HepG2 (cell line): Measurements from ENCODE around the gene P2RY6. TPM values are rescaled to one million over a fixed set of nuclear protein-coding genes. Genes with fewer than 3 reads are reported as not detected.

Source experiments
- HDAC1 ChIP-seq: sonication (generic); formaldehyde crosslinking; IDR thresholded peaks from 2 replicates; pipeline ENCODE4 v1.5.1; 2020; ENCODE audit warnings: mild to moderate bottlenecking, missing genetic modification reagents
- JARID2 ChIP-seq: sonication (generic); formaldehyde crosslinking; IDR thresholded peaks from 2 replicates; pipeline ENCODE4 v1.8.1; 2023; ENCODE audit warnings: missing genetic modification reagents, inconsistent platforms; ENCODE audit not compliant: insufficient replicate concordance
- KAT8 ChIP-seq: IDR thresholded peaks from 2 replicates; pipeline ENCODE4 v1.6.1; 2016; ENCODE audit warnings: missing genetic modification reagents, missing compliant biosample characterization
- KLF12 ChIP-seq: sonication (generic); formaldehyde crosslinking; IDR thresholded peaks from 2 replicates; pipeline ENCODE4 v1.4.0; 2020; ENCODE audit warnings: missing genetic modification reagents, borderline replicate concordance
- KLF13 ChIP-seq: sonication (generic); formaldehyde crosslinking; IDR thresholded peaks from 2 replicates; pipeline ENCODE4 v1.4.0; 2020; ENCODE audit warnings: mild to moderate bottlenecking, missing genetic modification reagents
- MAFG ChIP-seq: sonication (generic); formaldehyde crosslinking; IDR thresholded peaks from 2 replicates; pipeline ENCODE4 v1.5.1; 2020; ENCODE audit warnings: mild to moderate bottlenecking, missing genetic modification reagents
- TAF1 ChIP-seq: sonication (generic); formaldehyde crosslinking; IDR thresholded peaks from 2 replicates; pipeline ENCODE4 v1.4.0; 2020; ENCODE audit warnings: missing genetic modification reagents
- THRA ChIP-seq: sonication (generic); formaldehyde crosslinking; IDR thresholded peaks from 2 replicates; pipeline ENCODE4 v1.4.0; 2020; ENCODE audit warnings: missing genetic modification reagents, borderline replicate concordance
- TOPORS ChIP-seq: sonication (generic); formaldehyde crosslinking; IDR thresholded peaks from 2 replicates; pipeline ENCODE4 v1.8.0; 2023; ENCODE audit warnings: mild to moderate bottlenecking, missing genetic modification reagents
- ZFP62 ChIP-seq: sonication (generic); formaldehyde crosslinking; IDR thresholded peaks from 2 replicates; pipeline ENCODE4 v1.4.0; 2020; ENCODE audit warnings: missing genetic modification reagents
- ZHX2 ChIP-seq, 2 experiments: sonication (generic) in 1 of 2; formaldehyde crosslinking in 1 of 2; IDR thresholded peaks; 2 replicates each; pipeline versions ENCODE4 v1.6.1 to v1.9.0; 2014 to 2022; ENCODE audit warnings: antibody characterized with exemption in 1 of 2, borderline replicate concordance in 1 of 2, inconsistent platforms in 1 of 2, low read depth in 1 of 2, missing genetic modification reagents in 1 of 2
- ZNF207 ChIP-seq: fragments of 450-650 bp; IDR thresholded peaks from 2 replicates; pipeline ENCODE4 v1.6.1; 2016; ENCODE audit warnings: antibody characterized with exemption, borderline replicate concordance
- ZNF326 ChIP-seq: sonication (generic); formaldehyde crosslinking; IDR thresholded peaks from 2 replicates; pipeline ENCODE4 v1.4.0; 2020; ENCODE audit warnings: missing genetic modification reagents, borderline replicate concordance
- ZNF570 ChIP-seq: sonication (generic); formaldehyde crosslinking; IDR thresholded peaks from 2 replicates; pipeline ENCODE4 v1.4.0; 2020; ENCODE audit warnings: mild to moderate bottlenecking, missing genetic modification reagents, borderline replicate concordance
- ZXDC ChIP-seq: sonication (generic); formaldehyde crosslinking; IDR thresholded peaks from 2 replicates; pipeline ENCODE4 v1.5.0; 2020; ENCODE audit warnings: mild to moderate bottlenecking, missing genetic modification reagents
- polyA plus RNA-seq, 8 experiments: library from polyadenylated mRNA; depleted of rRNA in 3 of 8; stranded (reverse) in 7 of 8; unstranded in 1 of 8; fragments of >200 nt; fragmentation: Illumina TruSeq in 4 of 8; extraction: Trizol in 4 of 8; gene quantifications; 2 replicates each; pipeline versions ENCODE4 v1.2.1 to v1.2.3, GENCODE V29; 2011 to 2016; ENCODE audit warnings: low read depth in 4 of 8, missing spikeins in 1 of 8, mixed read lengths in 1 of 8; ENCODE audit not compliant: insufficient read depth in 1 of 8
- total RNA-seq, 5 experiments: library from RNA; depleted of rRNA; stranded (reverse); fragments of >200 nt; fragmentation: Illumina TruSeq; extraction: Trizol; gene quantifications; 2 replicates each; pipeline ENCODE4 v1.2.3, GENCODE V29; 2016; ENCODE audit warnings: low read depth in 1 of 5
- TF ChIP-seq, protein P1 (sequence below): fragments of 450-650 bp; IDR thresholded peaks from 2 replicates; pipeline ENCODE4 v1.6.1; 2017; ENCODE audit warnings: mild to moderate bottlenecking

P2RY6 gene
- total and polyA plus RNA-seq, 2 of the 13 experiments (the other 11 are each of a cell fraction or from before 2014, with no cell fraction given): 0.09 to 0.29 TPM

GRCh38 chr11:73307323-73308002 is 35.3 kb downstream of the P2RY6 start (continued):
- TF ChIP-seq ZHX2 (IDR thresholded peaks at IDR 0.05; ENCODE audit: low read depth) (no peak), ZHX2 (CRISPR knock-in tag; IDR thresholded peaks at IDR 0.05; ENCODE audit: borderline replicate concordance) (no peak), MAFG (CRISPR knock-in tag) (no peak), ZXDC (CRISPR knock-in tag) (no peak), ZNF570 (CRISPR knock-in tag) (no peak), ZFP62 (CRISPR knock-in tag) (no peak), KLF12 (CRISPR knock-in tag) (no peak; the same call in 1 of the 2 replicates), TOPORS (0 out of 2 replicates have a peak, but pooled peaks have one; percentile 27), THRA (CRISPR knock-in tag) (no peak), ZNF326 (CRISPR knock-in tag) (no peak), JARID2 (no peak), TAF1 (peak; percentile 65), HDAC1 (CRISPR knock-in tag) (peak; percentile 81), ZNF207 (no peak), KLF13 (CRISPR knock-in tag) (no peak), KAT8 (CRISPR knock-in tag) (peak; percentile 49; the same call in 1 of the 2 replicates)
- TF ChIP-seq, protein P1, sequence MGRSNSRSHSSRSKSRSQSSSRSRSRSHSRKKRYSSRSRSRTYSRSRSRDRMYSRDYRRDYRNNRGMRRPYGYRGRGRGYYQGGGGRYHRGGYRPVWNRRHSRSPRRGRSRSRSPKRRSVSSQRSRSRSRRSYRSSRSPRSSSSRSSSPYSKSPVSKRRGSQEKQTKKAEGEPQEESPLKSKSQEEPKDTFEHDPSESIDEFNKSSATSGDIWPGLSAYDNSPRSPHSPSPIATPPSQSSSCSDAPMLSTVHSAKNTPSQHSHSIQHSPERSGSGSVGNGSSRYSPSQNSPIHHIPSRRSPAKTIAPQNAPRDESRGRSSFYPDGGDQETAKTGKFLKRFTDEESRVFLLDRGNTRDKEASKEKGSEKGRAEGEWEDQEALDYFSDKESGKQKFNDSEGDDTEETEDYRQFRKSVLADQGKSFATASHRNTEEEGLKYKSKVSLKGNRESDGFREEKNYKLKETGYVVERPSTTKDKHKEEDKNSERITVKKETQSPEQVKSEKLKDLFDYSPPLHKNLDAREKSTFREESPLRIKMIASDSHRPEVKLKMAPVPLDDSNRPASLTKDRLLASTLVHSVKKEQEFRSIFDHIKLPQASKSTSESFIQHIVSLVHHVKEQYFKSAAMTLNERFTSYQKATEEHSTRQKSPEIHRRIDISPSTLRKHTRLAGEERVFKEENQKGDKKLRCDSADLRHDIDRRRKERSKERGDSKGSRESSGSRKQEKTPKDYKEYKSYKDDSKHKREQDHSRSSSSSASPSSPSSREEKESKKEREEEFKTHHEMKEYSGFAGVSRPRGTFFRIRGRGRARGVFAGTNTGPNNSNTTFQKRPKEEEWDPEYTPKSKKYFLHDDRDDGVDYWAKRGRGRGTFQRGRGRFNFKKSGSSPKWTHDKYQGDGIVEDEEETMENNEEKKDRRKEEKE: no peak
